OCI-LY7 (cell line): Measurements from ENCODE around the gene BRD1. TPM values are rescaled to one million over a fixed set of nuclear protein-coding genes. Genes with fewer than 3 reads are reported as not detected.

Source experiments
- BruUV-seq: library from RNA; stranded (reverse); fragments of 400-500 nt; replicated peaks from 2 replicates; lab custom pipeline; 2021; lab: Mats Ljungman, UMichigan
- CTCF ChIA-PET: fragments of 300-600 bp; sonication (Branson Sonifier 250); formaldehyde crosslinking; loops from one replicate; lab custom pipeline; 2022; ENCODE audit warnings: antibody characterized with exemption; ENCODE audit not compliant: unreplicated experiment; lab: Charles Lee
- POLR2A ChIA-PET: fragments of 300-600 bp; sonication (Branson Sonifier 250); formaldehyde crosslinking; loops from one replicate; lab custom pipeline; 2022; ENCODE audit warnings: antibody characterized with exemption; lab: Charles Lee
- DNase-seq: peaks from one replicate; pipeline ENCODE4 v3.0.0-alpha.2; 2015; ENCODE audit warnings: low spot score
- H2AFZ ChIP-seq: fragments of 200-600 bp; sonication (generic), shearing (Covaris generic); 2 replicates; pipeline ENCODE4 v1.6.1; 2014; ENCODE audit warnings: mild to moderate bottlenecking, antibody characterized with exemption, low read length, moderate library complexity
- H3K27ac ChIP-seq: fragments of 200-600 bp; sonication (generic); 2 replicates; pipeline ENCODE4 v1.5.1; 2014; ENCODE audit warnings: mixed run types, low read depth, mild to moderate bottlenecking, moderate library complexity, low read length, inconsistent platforms; ENCODE audit not compliant: poor library complexity, severe bottlenecking
- H3K36me3 ChIP-seq: fragments of 200-600 bp; sonication (generic); 2 replicates; pipeline ENCODE4 v1.6.1; 2014; ENCODE audit warnings: mild to moderate bottlenecking, antibody characterized with exemption, low read length, moderate library complexity, mixed read lengths; ENCODE audit not compliant: insufficient read depth
- H3K4me1 ChIP-seq: fragments of 200-600 bp; sonication (generic); 2 replicates; pipeline ENCODE4 v1.5.1; 2014; ENCODE audit warnings: mild to moderate bottlenecking, low read length; ENCODE audit not compliant: insufficient read depth, poor library complexity, severe bottlenecking
- H3K4me2 ChIP-seq: fragments of 200-600 bp; sonication (generic); 2 replicates; pipeline ENCODE4 v1.6.1; 2014; ENCODE audit warnings: mild to moderate bottlenecking, low read length
- H3K4me3 ChIP-seq: fragments of 200-600 bp; sonication (generic); 2 replicates; pipeline ENCODE4 v1.5.1; 2014; ENCODE audit warnings: mild to moderate bottlenecking, low read depth, low read length; ENCODE audit not compliant: poor library complexity, severe bottlenecking
- H3K79me2 ChIP-seq: fragments of 200-600 bp; sonication (generic); 2 replicates; pipeline ENCODE4 v1.6.1; 2016; ENCODE audit warnings: low read depth, mild to moderate bottlenecking, low read length, moderate library complexity, mixed read lengths; ENCODE audit not compliant: insufficient read depth
- H3K9me2 ChIP-seq: fragments of 200-600 bp; sonication (generic); 2 replicates; pipeline ENCODE4 v1.6.1; 2016; ENCODE audit warnings: mild to moderate bottlenecking, low read length, mixed read lengths; ENCODE audit not compliant: insufficient read depth
- H3K9me3 ChIP-seq: fragments of 200-600 bp; sonication (generic); 2 replicates; pipeline ENCODE4 v1.6.1; 2014; ENCODE audit warnings: mild to moderate bottlenecking, mixed run types, low read length, mixed read lengths
- H4K20me1 ChIP-seq: fragments of 200-600 bp; sonication (generic); 2 replicates; pipeline ENCODE4 v1.6.1; 2014; ENCODE audit warnings: mild to moderate bottlenecking, antibody characterized with exemption, low read length, moderate library complexity, mixed read lengths; ENCODE audit not compliant: insufficient read depth
- EZH2phosphoT487 ChIP-seq: fragments of 200-600 bp; sonication (generic); IDR thresholded peaks from 2 replicates; pipeline ENCODE4 v1.6.1; 2018; ENCODE audit warnings: low read depth, borderline replicate concordance, mild to moderate bottlenecking, mixed run types, antibody characterized with exemption, low read length, moderate library complexity, mixed read lengths
- intact Hi-C: fragments of 100-400 bp; cut with micrococcal nuclease; formaldehyde crosslinking; loops from one replicate; pipeline ENCODE4 v1.10.0; 2022; ENCODE audit not compliant: unreplicated experiment
- total RNA-seq, 2 experiments: library from RNA; depleted of rRNA in 1 of 2; stranded (reverse); fragments of >200 nt in 1 of 2; shearing (Covaris generic) in 1 of 2; gene quantifications; 2 replicates each; pipeline ENCODE4 v1.2.3, GENCODE V29; 2014 to 2022
- TF ChIP-seq, protein P1 (sequence below): fragments of 200-600 bp; sonication (generic); conservative IDR thresholded peaks from 2 replicates; pipeline ENCODE4 v1.5.1; 2014; ENCODE audit warnings: mild to moderate bottlenecking, antibody characterized with exemption, low read length, moderate library complexity, mixed read lengths

Gene BRD1
- total RNA-seq, 2 experiments from 2014 or later: 38.1 to 46.6 TPM

DNA sequence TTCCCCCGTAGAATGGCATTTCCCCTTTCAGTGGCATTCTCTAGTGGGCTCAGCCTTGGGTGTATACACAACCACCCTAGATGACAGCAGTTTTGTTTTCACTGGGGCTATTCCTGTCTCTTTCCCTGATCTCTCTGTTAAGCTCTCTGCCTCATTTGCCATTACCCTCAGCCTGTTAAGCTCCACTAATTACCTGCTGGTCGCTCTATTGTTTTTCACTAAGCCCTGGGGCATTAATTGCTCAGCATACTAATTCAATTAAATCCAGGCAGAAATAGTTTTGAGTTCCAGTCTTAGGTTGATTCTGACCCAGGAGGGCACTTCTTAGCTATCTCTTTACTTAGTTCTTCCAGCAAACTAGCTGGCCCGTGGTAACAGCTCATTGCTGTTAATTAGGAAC lies 80.0 kb downstream of the BRD1 start:
- no peak overlapping the region for H3K4me2 ChIP-seq
- no peaks in the 10 kb centered on the region for H3K9me2 ChIP-seq
- no peak for DNase-seq
- no peak overlapping the region for H3K27ac ChIP-seq
- no peak overlapping the region for H3K4me3 ChIP-seq
- H3K79me2 ChIP-seq: no peaks in the 10 kb centered on the region
- TF ChIP-seq, protein P1, sequence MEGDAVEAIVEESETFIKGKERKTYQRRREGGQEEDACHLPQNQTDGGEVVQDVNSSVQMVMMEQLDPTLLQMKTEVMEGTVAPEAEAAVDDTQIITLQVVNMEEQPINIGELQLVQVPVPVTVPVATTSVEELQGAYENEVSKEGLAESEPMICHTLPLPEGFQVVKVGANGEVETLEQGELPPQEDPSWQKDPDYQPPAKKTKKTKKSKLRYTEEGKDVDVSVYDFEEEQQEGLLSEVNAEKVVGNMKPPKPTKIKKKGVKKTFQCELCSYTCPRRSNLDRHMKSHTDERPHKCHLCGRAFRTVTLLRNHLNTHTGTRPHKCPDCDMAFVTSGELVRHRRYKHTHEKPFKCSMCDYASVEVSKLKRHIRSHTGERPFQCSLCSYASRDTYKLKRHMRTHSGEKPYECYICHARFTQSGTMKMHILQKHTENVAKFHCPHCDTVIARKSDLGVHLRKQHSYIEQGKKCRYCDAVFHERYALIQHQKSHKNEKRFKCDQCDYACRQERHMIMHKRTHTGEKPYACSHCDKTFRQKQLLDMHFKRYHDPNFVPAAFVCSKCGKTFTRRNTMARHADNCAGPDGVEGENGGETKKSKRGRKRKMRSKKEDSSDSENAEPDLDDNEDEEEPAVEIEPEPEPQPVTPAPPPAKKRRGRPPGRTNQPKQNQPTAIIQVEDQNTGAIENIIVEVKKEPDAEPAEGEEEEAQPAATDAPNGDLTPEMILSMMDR: no peak
- no peak for TF ChIP-seq EZH2phosphoT487
- intact Hi-C loops: no loop called here
- peaks cover 28% of the 10 kb centered on the region for H3K9me3 ChIP-seq
- ChIA-PET CTCF (no interaction called here), POLR2A (no interaction called here)
- no peaks in the 10 kb centered on the region for H3K36me3 ChIP-seq
- no peaks in the 10 kb centered on the region for H3K4me1 ChIP-seq
- H4K20me1 ChIP-seq: no peaks in the 10 kb centered on the region
- no TSS peak for BruUV-seq
- H2AFZ ChIP-seq: no peak overlapping the region

DNA sequence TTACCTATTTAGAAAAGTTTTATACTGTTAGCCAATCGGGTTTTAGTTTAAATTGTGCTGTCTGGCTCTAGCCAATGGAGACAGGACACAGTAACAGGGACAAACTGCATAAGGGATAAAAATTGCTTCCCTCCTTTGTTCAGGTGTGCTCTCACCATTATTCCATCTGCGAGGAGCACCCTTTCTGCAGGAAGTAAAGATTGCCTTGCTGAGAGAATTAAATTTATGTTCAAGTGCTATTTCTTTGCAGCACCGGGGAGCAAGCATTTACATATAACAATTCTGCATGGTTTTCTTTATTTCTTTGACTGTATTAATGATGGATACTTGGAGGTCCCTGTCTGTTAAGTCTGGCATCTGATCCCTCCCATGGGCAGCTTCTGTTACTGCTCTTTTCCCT lies 80.5 kb downstream of the BRD1 start:
- POLR2A ChIA-PET: no interaction called here
- TF ChIP-seq, protein P1: no peak
- TF ChIP-seq EZH2phosphoT487: no peak
- H3K9me3 ChIP-seq: peaks cover 30% of the 10 kb centered on the region
- no peaks in the 10 kb centered on the region for H3K79me2 ChIP-seq
- H3K4me3 ChIP-seq: no peak overlapping the region
- no peaks in the 10 kb centered on the region for H4K20me1 ChIP-seq
- CTCF ChIA-PET: no interaction called here
- no peak overlapping the region for H2AFZ ChIP-seq
- no peak for DNase-seq
- H3K27ac ChIP-seq: no peak overlapping the region
- H3K36me3 ChIP-seq: no peaks in the 10 kb centered on the region
- no peaks in the 10 kb centered on the region for H3K9me2 ChIP-seq
- BruUV-seq: no TSS peak
- intact Hi-C loops: no loop called here
- no peak overlapping the region for H3K4me2 ChIP-seq
- no peaks in the 10 kb centered on the region for H3K4me1 ChIP-seq

DNA sequence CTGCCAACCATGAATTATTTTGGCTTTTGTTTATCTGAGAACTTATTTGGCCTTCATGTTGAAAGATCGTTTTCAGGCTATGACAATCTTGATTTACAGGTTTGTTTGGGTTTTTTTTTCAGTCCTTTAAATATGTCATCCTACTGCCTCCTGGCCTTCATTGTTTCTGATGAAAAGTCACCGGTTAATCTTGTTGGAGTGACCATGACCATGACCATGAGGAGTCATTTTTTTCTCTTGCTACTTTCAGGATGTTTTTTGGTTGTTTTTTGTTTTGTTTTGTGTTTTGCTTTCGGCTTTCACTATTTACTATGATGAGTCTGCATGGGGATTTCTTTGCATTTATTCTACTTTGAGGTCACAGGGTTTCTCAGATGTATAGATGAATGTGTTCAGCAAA lies 81.6 kb downstream of the BRD1 start:
- Histone ChIP-seq H3K4me1 (no peaks in the 10 kb centered on the region), H4K20me1 (no peaks in the 10 kb centered on the region), H3K79me2 (no peaks in the 10 kb centered on the region), H3K4me2 (no peak overlapping the region), H3K9me3 (peaks cover 31% of the 10 kb centered on the region), H3K36me3 (no peaks in the 10 kb centered on the region), H3K4me3 (no peak overlapping the region), H3K27ac (no peak overlapping the region), H2AFZ (no peak overlapping the region), H3K9me2 (no peaks in the 10 kb centered on the region)
- intact Hi-C loops: no loop called here
- TF ChIP-seq, protein P1: no peak
- no peak for TF ChIP-seq EZH2phosphoT487
- DNase-seq: no peak
- BruUV-seq: no TSS peak
- POLR2A ChIA-PET: no interaction called here
- CTCF ChIA-PET: no interaction called here
